Keratinocyte (primary cell): Measurements from ENCODE around the gene ANXA2R. TPM values are rescaled to one million over a fixed set of nuclear protein-coding genes. Genes with fewer than 3 reads are reported as not detected.

ENCODE experiments used
- DNase-seq: peaks from one replicate; pipeline ENCODE4 v3.0.0-alpha.2; 2011; ENCODE audit warnings: low read depth, missing footprints, low spot score
- FAIRE-seq: peaks from 2 replicates; lab custom pipeline; 2011; peaks lifted over from hg19 to GRCh38; lab: Jason Lieb, UNC
- H2AFZ ChIP-seq: 2 replicates; pipeline ENCODE4 v1.6.0; 2012; ENCODE audit warnings: low read length, control low read depth, inconsistent platforms; ENCODE audit not compliant: control insufficient read depth
- H3K27ac ChIP-seq: 2 replicates; pipeline ENCODE4 v1.5.1; 2011; ENCODE audit warnings: low read length; ENCODE audit not compliant: control insufficient read depth, insufficient read depth
- H3K27me3 ChIP-seq: 3 replicates; pipeline ENCODE4 v1.6.0; 2011; ENCODE audit warnings: low read length; ENCODE audit not compliant: control insufficient read depth, insufficient read depth; ENCODE audit errors: extremely low read depth
- H3K36me3 ChIP-seq, 2 experiments: 2 replicates in 1 of 2; 3 replicates in 1 of 2; pipeline ENCODE4 v1.5.1; 2011; ENCODE audit warnings: low read length in 2 of 2, mild to moderate bottlenecking in 1 of 2; ENCODE audit not compliant: control insufficient read depth in 2 of 2, insufficient read depth in 2 of 2; ENCODE audit errors: extremely low read depth in 1 of 2
- H3K4me1 ChIP-seq: 3 replicates; pipeline ENCODE4 v1.5.1; 2011; ENCODE audit warnings: low read length; ENCODE audit not compliant: control insufficient read depth, insufficient read depth; ENCODE audit errors: extremely low read depth
- H3K4me2 ChIP-seq: 3 replicates; pipeline ENCODE4 v1.6.0; 2011; ENCODE audit warnings: low read depth, low read length; ENCODE audit not compliant: control insufficient read depth, insufficient read depth; ENCODE audit errors: extremely low read depth
- H3K4me3 ChIP-seq, 3 experiments: fragments of 200-600 bp in 1 of 3; sonication (generic) in 1 of 3; 2 replicates in 2 of 3; 3 replicates in 1 of 3; pipeline ENCODE4 v1.5.1; 2011 to 2016; ENCODE audit warnings: low read length in 3 of 3, mild to moderate bottlenecking in 3 of 3, control low read depth in 2 of 3, inconsistent platforms in 1 of 3, low read depth in 1 of 3, mixed read lengths in 1 of 3, mixed run types in 1 of 3, moderate library complexity in 1 of 3; ENCODE audit not compliant: control insufficient read depth in 2 of 3, insufficient read depth in 2 of 3; ENCODE audit errors: extremely low read depth in 1 of 3
- H3K79me2 ChIP-seq: 2 replicates; pipeline ENCODE4 v1.6.0; 2012; ENCODE audit warnings: low read length; ENCODE audit not compliant: control insufficient read depth, insufficient read depth
- H3K9ac ChIP-seq: 3 replicates; pipeline ENCODE4 v1.6.0; 2011; ENCODE audit warnings: low read length; ENCODE audit not compliant: control insufficient read depth, insufficient read depth; ENCODE audit errors: extremely low read depth
- H3K9me1 ChIP-seq: 3 replicates; pipeline ENCODE4 v1.6.0; 2011; ENCODE audit warnings: low read length; ENCODE audit not compliant: control insufficient read depth, insufficient read depth; ENCODE audit errors: extremely low read depth
- H3K9me3 ChIP-seq: 2 replicates; pipeline ENCODE4 v1.5.1; 2012; ENCODE audit warnings: low read depth, low read length; ENCODE audit not compliant: control insufficient read depth
- H4K20me1 ChIP-seq: 3 replicates; pipeline ENCODE4 v1.6.0; 2011; ENCODE audit warnings: low read length; ENCODE audit not compliant: control insufficient read depth, insufficient read depth; ENCODE audit errors: extremely low read depth
- EZH2 ChIP-seq: IDR thresholded peaks from one replicate; pipeline ENCODE4 v1.6.1; 2012; ENCODE audit warnings: inconsistent platforms, mild to moderate bottlenecking, low read length, moderate library complexity
- dilution Hi-C: fragments of 300-500 bp; cut with MboI; formaldehyde crosslinking; loops from one replicate; pipeline ENCODE4 v1.7.0; 2020; ENCODE audit warnings: low sequenced_read_pairs; ENCODE audit not compliant: extremely low pct_ligation_motif_present
- polyA plus RNA-seq, 5 experiments: library from polyadenylated mRNA; depleted of rRNA in 3 of 5; stranded (reverse) in 3 of 5; stranded (forward) in 1 of 5; unstranded in 1 of 5; fragments of >200 nt; gene quantifications; 1 replicate in 1 of 5; 2 replicates in 3 of 5; 3 replicates in 1 of 5; pipeline versions ENCODE4 v1.2.1 to v1.2.3, GENCODE V29; 2011 to 2012; ENCODE audit warnings: missing spikeins in 2 of 5, low read depth in 1 of 5, low replicate concordance in 1 of 5
- TF ChIP-seq, protein P1 (sequence below), 3 experiments: IDR thresholded peaks in 1 of 3; conservative IDR thresholded peaks in 1 of 3; optimal IDR thresholded peaks in 1 of 3; 2 replicates in 2 of 3; 3 replicates in 1 of 3; pipeline versions ENCODE3 to v1.5.1; 2011; ENCODE audit warnings: low read length in 3 of 3, mild to moderate bottlenecking in 3 of 3, moderate library complexity in 2 of 3, control low read depth in 1 of 3, inconsistent platforms in 1 of 3; ENCODE audit not compliant: insufficient read depth in 2 of 3; ENCODE audit errors: extremely low read depth in 1 of 3

ANXA2R gene
- polyA plus RNA-seq, 1 donor (not counting 4 experiments of a cell fraction or from before 2014, with no cell fraction given): 0.17 TPM

DNA sequence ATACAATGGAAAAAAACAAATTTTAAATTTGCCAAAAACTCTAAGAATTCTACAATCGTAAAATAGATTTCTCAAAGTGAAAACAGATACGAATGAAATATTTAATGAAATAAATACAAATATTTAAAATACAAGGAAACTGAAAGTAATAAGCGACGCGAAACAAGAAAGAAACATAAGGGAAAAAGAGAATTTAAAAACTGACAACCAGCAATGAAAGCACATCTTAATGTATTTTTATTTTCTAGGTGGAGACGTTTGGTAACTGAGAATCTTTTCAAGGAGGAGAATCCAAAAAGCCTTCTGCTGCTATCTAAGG, 1.0 kb downstream of the ANXA2R start:
- no peak for FAIRE-seq

DNA sequence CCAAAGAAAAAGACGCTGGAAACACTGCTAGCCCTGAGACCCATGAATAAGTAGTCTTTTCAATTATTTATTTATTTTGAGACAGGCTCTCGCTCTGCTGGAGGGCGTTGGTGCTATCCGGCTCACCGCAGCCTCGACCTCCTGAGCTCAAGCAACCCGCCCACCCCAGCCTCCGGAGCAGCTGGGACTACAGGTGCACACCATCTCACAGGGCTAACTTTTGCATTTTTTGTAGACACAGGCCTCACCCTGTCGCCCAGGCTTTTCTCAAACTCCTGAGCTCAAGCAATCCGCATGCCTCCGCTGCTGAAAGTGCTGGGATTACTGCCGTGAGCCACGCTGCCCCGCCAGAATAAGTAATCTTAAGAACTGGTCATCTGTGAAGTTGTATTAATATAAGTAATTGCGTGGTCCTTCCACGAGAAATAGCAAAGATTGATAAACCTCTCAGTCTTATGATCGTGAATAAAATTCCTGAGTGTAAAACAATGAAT, 1.6 kb downstream of the ANXA2R start:
- no peak for TF ChIP-seq EZH2
- TF ChIP-seq, protein P1, sequence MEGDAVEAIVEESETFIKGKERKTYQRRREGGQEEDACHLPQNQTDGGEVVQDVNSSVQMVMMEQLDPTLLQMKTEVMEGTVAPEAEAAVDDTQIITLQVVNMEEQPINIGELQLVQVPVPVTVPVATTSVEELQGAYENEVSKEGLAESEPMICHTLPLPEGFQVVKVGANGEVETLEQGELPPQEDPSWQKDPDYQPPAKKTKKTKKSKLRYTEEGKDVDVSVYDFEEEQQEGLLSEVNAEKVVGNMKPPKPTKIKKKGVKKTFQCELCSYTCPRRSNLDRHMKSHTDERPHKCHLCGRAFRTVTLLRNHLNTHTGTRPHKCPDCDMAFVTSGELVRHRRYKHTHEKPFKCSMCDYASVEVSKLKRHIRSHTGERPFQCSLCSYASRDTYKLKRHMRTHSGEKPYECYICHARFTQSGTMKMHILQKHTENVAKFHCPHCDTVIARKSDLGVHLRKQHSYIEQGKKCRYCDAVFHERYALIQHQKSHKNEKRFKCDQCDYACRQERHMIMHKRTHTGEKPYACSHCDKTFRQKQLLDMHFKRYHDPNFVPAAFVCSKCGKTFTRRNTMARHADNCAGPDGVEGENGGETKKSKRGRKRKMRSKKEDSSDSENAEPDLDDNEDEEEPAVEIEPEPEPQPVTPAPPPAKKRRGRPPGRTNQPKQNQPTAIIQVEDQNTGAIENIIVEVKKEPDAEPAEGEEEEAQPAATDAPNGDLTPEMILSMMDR (optimal IDR thresholded peaks at IDR 0.05 in 1 of 3, IDR thresholded peaks at IDR 0.05 in 1 of 3, conservative IDR thresholded peaks at IDR 0.05 in 1 of 3; ENCODE audit: extremely low read depth in 1 of 3, insufficient read depth in 2 of 3, low read length in 3 of 3): no peak
- Histone ChIP-seq H3K4me1 (peaks cover 29% of the 10 kb centered on the region), H2AFZ (peak overlapping the region; percentile 81), H3K9ac (no peak overlapping the region), H3K9me1 (no peaks in the 10 kb centered on the region), H3K36me3 (peaks cover 0 to 2% of the 10 kb centered on the region in 2 experiments), H4K20me1 (no peaks in the 10 kb centered on the region), H3K27me3 (no peaks in the 10 kb centered on the region), H3K27ac (no peak overlapping the region), H3K9me3 (no peaks in the 10 kb centered on the region), H3K79me2 (peaks cover 6% of the 10 kb centered on the region), H3K4me3 (peak overlapping the region in 2 of 3 experiments; percentile 72 to 82), H3K4me2 (peak overlapping the region; percentile 94)
- no peak for DNase-seq
- no peak for FAIRE-seq
- dilution Hi-C loops: no loop called here

More for the DNA sequence above, 1.0 kb downstream of the ANXA2R start:
- no peaks in the 10 kb centered on the region for H3K27me3 ChIP-seq
- DNase-seq: no peak
- H3K4me2 ChIP-seq: peak overlapping the region; percentile 86
- no peaks in the 10 kb centered on the region for H4K20me1 ChIP-seq
- peaks cover 0 to 2% of the 10 kb centered on the region in 2 experiments for H3K36me3 ChIP-seq
- no peaks in the 10 kb centered on the region for H3K9me1 ChIP-seq
- H2AFZ ChIP-seq: peak overlapping the region; percentile 78
- peak overlapping the region in 1 of 3 experiments; percentile 72 for H3K4me3 ChIP-seq
- dilution Hi-C loops: no loop called here
- no peak overlapping the region for H3K27ac ChIP-seq
- TF ChIP-seq EZH2: no peak
- TF ChIP-seq, protein P1 (optimal IDR thresholded peaks at IDR 0.05 in 1 of 3, IDR thresholded peaks at IDR 0.05 in 1 of 3, conservative IDR thresholded peaks at IDR 0.05 in 1 of 3; ENCODE audit: extremely low read depth in 1 of 3, insufficient read depth in 2 of 3, low read length in 3 of 3): no peak
- H3K9me3 ChIP-seq: no peaks in the 10 kb centered on the region
- peaks cover 6% of the 10 kb centered on the region for H3K79me2 ChIP-seq
- peaks cover 29% of the 10 kb centered on the region for H3K4me1 ChIP-seq
- H3K9ac ChIP-seq: no peak overlapping the region
